ENCODE measurements around the gene E2F4. TPM values are rescaled to one million over a fixed set of nuclear protein-coding genes. Genes with fewer than 3 reads are reported as not detected.

E2F4 gene
- total and polyA plus RNA-seq, 2 of the 13 experiments (the other 11 are each of a cell fraction or from before 2014, with no cell fraction given): 84.8 to 91.2 TPM

GRCh38 chr16:67173808-67174705 is 17.9 kb upstream of the E2F4 start (continued):
- no peak for TF ChIP-seq ZNF253 (CRISPR knock-in tag; IDR thresholded peaks at IDR 0.05; ENCODE audit: borderline replicate concordance)
- TF ChIP-seq ZNF326 (CRISPR knock-in tag; IDR thresholded peaks at IDR 0.05; ENCODE audit: borderline replicate concordance): no peak
- TF ChIP-seq ZNF572 (CRISPR knock-in tag; IDR thresholded peaks at IDR 0.05): peak; percentile 81; the same call in 1 of the 2 replicates
- TF ChIP-seq RBM39 (IDR thresholded peaks at IDR 0.05; ENCODE audit: low read depth, low read length, poor library complexity, severe bottlenecking): peak; percentile 78
- TF ChIP-seq LRRFIP1 (CRISPR knock-in tag; conservative IDR thresholded peaks at IDR 0.05): no peak
- 0 out of 2 replicates have a peak, but pooled peaks have one; percentile 51 for TF ChIP-seq TOE1 (CRISPR knock-in tag; IDR thresholded peaks at IDR 0.05)
- no peak for TF ChIP-seq ZNF160 (CRISPR knock-in tag; IDR thresholded peaks at IDR 0.05)
- no peak; the same call in 1 of the 2 replicates for TF ChIP-seq ZKSCAN1 (IDR thresholded peaks at IDR 0.05; ENCODE audit: low read length)
- no peak for TF ChIP-seq JUN (CRISPR knock-in tag; IDR thresholded peaks at IDR 0.05)
- no peak for TF ChIP-seq FOXA1 (IDR thresholded peaks at IDR 0.05)
- peak; percentile 29; the same call in 1 of the 2 replicates for TF ChIP-seq FOXA1 (CRISPR knock-in tag; IDR thresholded peaks at IDR 0.05)
- peak; percentile 88 for TF ChIP-seq ZBTB2 (CRISPR knock-in tag; IDR thresholded peaks at IDR 0.05; ENCODE audit: low read depth)
- TF ChIP-seq BCLAF1 (IDR thresholded peaks at IDR 0.05): no peak
- peak; percentile 92 for TF ChIP-seq ZFP91 (CRISPR knock-in tag; IDR thresholded peaks at IDR 0.05; ENCODE audit: borderline replicate concordance)
- TF ChIP-seq GMEB1 (CRISPR knock-in tag; IDR thresholded peaks at IDR 0.05; ENCODE audit: borderline replicate concordance): peak; percentile 89
- TF ChIP-seq SP140L (CRISPR knock-in tag; IDR thresholded peaks at IDR 0.05; ENCODE audit: borderline replicate concordance): no peak
- TF ChIP-seq ZNF501 (CRISPR knock-in tag; IDR thresholded peaks at IDR 0.05): peak; percentile 91
